SW480 (cell line): ENCODE data around the gene DSP.

Experiments
- DNase-seq: peaks from one replicate; pipeline ENCODE4 v3.0.0-alpha.2; 2016; ENCODE audit warnings: low spot score

DSP gene

DNA sequence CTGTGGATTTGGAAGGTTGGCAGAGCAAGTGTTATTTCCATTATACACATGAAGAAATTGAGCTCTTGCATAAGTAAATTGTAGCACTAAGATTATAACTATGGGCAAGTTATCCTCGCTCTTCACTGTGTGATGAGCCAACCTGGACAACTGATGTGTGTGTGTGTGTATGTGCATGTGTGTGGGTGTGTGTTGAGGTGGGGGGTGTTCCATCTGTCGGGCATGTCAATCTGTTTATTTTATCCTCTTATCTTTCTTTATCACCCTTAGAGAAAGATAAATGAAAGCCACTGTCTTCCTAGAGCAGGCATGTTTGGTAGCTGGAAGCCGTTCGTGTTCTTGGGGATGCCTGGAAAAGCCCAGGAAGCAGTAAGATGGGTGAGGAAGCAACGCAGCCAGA is 3.0 kb upstream of the DSP start:
- no peak for DNase-seq

GRCh38 chr6:7540595-7540994 is 876 bp upstream of the DSP start:
- no peak for DNase-seq

DNA sequence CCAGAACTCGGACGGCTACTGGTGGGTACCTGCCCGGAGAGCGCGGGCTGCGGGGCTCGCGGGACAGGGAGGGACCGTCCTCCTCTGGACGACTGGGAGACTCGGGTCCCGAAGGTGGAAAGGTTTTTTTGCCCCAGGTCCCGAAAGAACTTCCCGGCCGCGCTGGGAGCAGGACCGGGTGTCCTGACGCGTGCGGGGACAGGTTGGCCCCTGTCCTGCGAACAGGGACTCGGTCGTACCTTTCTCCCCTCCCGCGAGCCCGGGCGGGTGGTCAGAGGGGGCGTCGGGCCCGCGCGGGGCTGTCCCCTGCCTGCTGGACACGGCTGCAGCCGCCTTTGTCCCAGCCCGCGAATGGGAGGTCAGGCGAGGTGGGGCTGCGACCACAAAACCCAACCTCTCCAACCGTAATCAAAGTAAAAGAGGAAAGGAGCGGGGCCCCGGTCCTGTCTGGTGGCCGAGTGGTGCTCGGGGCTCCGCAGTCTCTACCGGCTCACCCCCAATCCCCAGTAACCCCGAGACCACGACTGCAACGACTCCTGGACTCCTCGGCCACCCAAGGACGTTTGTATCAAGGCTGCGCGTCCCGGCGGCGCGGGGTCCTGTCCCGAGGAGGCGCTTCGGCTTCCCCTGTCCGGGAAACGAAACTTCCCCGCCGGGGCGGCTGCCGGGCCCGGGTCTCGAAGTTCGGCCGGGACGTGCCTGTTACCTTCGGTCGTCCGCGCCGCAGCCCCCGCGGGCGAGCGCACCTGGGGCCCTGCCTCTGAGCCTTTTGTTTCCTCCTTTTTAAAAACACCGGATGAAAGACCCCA is 798 bp downstream of the DSP start:
- peak; percentile 42 for DNase-seq

GRCh38 chr6:7542874-7543624 is 1.6 kb downstream of the DSP start:
- DNase-seq, result peak; percentile 86

DNA sequence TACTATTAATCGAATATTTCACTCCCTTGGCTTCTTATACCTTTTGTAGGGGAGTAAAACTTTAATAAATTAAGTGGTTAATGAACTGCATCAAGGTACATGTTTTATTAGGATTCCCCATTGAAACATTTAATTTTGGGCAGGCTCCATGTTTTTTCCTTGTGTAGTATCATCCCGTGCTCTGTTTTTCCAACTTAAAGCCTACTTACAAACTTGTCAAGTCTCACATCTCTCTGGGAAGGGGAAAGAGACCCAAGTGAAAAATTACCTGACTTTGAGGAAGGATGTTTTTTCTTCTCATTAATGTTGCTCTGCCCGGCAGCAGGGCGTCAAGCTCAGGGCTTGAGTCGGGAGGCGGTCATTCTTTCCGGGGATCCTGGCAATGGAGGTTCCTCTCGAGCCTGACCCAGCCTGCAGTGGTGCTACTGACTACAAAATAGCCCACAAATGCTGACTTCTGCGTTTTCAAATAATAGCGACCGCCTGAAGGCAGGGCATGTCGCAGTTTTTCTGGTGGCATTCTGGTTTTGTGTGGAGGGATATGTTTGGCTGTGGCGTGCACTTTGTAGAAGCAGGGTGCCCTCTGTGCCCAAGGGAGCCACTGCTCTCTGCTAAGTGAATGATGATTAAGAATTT is 2.4 kb downstream of the DSP start:
- peak; percentile 43 for DNase-seq

DNA sequence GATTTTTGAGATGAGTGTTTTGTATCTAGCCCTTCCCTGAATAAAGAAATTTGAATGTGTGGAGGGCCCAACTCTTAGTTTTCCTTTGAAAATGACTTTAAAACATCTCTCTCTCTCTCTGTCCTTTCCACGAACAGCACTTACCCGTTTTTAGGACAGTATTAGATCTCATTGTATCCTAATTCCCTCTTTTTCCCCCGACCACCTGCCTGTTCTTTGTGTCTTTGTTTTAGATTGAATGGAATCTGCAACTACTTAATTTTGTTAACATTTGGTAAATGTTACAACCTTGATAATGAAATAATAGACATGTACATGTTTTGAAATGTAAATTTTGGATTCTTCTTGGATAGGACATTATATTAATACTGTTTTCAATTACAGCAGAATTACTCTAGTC is 3.1 kb downstream of the DSP start:
- DNase-seq, result no peak

- no peak for DNase-seq
Measured at GRCh38 chr6:7545316-7546019, 4.0 kb downstream of the DSP start.

GRCh38 chr6:7546020-7546369 is 4.5 kb downstream of the DSP start:
- no peak for DNase-seq

GRCh38 chr6:7546383-7546782 is 4.9 kb downstream of the DSP start:
- no peak for DNase-seq

- no peak for DNase-seq
Measured at GRCh38 chr6:7546896-7547295, 5.4 kb downstream of the DSP start.

DNA sequence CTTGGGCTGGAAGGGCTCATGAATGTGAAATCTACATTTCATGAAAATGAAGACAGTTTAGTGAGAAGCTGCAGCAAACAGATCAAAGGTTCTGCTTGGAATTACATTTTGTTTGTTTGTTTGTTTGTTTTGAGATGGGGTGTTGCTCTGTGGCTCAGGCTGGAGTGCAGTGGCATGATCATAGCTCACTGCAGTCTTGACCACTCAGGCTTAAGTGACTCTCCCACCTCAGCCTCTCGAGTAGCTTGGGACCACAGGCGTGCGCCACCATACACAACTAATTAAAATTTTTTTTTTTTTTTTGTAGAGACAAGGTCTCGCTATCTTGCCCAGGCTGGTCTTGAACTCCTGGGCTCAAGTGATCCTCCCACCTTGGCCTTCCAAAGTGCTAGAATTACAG is 5.8 kb downstream of the DSP start:
- no peak for DNase-seq

DNA sequence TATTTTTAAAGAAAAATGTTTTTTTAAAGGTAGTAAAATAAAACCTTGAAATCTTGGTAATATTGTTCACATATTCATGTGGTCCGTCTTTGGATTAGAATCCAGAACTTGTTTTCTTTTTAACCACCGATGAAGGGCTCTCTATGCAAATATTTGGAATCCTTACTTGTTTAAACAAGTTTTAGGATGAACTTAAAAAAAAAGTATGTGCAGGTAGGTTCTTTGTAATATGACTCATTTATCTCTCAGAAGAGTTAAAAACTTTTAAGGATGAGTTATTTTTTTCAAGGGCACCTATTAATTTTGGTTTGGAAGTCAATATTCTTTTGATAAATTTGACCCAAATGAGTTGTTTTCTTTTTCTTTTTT is 8.9 kb downstream of the DSP start:
- DNase-seq, result no peak

DNA sequence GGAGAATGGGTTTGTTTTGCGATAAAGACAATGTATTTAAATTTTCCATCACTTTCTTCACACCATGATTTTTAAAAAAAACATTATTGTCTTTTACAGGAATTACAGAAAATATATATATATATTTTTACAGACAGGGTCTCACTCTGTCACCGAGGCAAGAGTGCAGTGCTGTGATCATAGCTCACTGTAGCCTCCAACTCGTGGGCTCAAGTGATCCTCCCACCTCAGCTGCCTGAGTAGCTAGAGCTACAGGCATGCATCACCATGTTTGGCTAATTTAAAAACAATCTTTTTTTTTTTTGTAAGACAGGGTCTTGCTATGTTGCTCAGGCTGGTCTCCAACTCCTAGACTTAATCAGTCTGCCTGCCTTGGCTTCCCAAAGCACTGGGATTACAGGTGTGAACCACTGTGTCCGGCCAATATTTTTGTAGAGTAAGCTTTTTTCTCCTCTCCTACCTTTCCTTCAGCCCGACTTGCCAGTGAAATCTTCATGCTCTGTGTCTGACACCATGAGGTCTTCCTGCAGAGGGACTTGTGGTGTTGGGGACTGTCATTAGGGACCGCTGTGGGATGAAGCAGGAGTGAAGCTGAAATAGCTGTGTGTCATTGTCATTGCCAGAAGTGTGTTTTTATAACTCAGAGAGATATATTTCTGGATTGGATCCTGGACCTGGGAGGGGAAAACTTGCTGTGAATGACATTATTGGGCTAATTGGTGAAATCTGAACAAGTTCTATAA is 13.2 kb downstream of the DSP start:
- DNase-seq, result no peak

- no peak for DNase-seq
Measured at GRCh38 chr6:7555671-7556070, 14.2 kb downstream of the DSP start.

DNA sequence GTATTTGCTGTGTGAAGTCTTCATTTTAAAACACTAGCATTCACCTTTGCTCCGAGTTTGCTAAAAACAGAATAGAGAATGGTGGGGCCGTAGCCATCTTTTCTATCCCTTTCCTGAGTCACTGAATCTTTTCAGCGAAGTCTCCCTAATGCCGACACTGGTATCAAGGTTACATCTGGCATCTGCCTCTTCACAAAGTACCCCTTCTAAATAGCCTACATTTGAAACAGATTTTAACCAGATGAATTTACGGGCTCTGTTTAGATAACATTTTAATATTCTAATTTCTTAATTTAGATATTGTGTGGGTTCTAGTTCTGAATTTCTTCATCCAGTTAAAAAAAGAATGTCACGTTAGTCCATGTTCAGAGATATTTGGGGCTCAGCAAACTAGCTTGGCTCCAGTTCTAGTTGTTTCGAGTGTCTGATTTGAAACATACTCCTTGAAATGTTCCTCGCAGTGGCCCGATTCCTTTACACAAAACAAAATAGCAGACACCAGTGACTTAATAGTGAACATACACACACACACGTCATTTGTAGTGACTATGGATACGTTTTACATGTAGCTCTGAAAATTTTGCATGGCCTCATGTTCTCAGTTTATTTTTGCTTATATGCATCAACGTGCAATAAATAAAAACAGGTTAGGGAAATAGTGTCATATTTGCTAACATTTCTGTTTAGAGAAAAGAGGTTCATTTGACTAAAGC is 15.1 kb downstream of the DSP start:
- no peak for DNase-seq

DNA sequence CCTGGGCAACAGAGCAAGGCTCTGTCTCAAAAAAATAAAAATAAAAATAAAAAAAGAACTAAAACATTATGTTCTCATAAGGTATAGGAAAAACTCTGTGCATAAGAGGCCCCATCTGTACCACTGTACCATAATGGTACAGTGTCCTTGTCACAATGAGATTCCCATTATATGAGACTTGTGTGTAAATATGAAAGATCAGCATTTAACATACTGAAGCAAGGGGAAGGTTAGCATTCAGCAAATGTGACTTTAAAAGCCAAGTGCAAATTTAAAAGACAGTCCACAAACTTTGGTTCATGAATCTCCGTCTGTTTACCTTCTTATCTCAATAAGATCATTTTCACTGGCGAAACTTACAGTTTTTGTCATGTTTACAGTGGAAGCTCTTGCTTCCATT is 16.2 kb downstream of the DSP start:
- no peak for DNase-seq

DNA sequence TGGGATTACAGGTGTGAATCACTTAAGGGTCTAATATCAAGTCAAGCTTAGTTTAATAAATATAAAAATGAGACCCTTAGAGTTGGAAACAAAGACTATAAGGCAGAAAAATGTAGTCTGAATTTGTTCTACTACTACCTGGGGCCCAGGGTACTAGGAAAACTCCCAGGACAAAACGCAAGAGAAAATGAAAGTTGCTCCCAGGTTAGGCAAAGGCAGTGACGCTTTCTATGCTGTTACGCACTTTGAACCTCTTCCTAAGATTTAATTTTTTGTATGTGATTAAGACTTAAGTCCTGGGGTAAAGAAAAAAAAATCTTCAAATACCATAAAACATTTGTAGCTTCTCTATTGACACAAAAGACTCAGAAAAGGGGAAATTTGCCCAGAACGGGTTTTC is 17.3 kb downstream of the DSP start:
- no peak for DNase-seq

DNA sequence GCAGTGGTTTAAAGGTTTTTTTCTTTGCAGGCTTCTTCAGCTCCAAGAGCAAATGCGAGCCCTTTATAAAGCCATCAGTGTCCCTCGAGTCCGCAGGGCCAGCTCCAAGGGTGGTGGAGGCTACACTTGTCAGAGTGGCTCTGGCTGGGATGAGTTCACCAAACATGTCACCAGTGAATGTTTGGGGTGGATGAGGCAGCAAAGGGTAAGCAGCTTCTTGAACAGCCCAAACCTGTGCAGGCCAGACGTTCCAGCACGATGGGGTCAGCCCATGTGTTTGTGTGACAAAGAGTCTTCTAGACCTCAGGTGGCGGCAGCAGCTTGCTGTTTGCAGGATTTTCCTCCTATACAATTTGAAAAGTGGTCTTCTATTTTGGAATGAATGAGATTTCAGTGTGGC is 17.7 kb downstream of the DSP start:
- no peak for DNase-seq

GRCh38 chr6:7559651-7560385 is 18.3 kb downstream of the DSP start:
- no peak for DNase-seq

- DNase-seq, result peak; percentile 89
Measured at GRCh38 chr6:7561153-7561964, 19.9 kb downstream of the DSP start.
